ENCODE results near the gene SNX30.

- TF ChIP-seq ZNF48 (tag by site-specific recombination; IDR thresholded peaks at IDR 0.05), result no peak
- no peak for TF ChIP-seq CTCF (tag by site-specific recombination; IDR thresholded peaks at IDR 0.05)
- TF ChIP-seq ZNF274 (IDR thresholded peaks at IDR 0.05; ENCODE audit: low read length), result no peak
- no peak for TF ChIP-seq ZNF274 (tag by site-specific recombination; IDR thresholded peaks at IDR 0.05; ENCODE audit: borderline replicate concordance)
These were observed 88.8 kb downstream of the SNX30 start for GRCh38 chr9:112839331-112839730.

Measured in HEK293 (cell line).